H54 (cell line): Measurements from ENCODE around the gene DLG2.

Experiments used
- DNase-seq: peaks from one replicate; pipeline ENCODE4 v3.0.0; 2011; ENCODE audit warnings: low spot score, mixed read lengths; ENCODE audit not compliant: insufficient read length
- FAIRE-seq: peaks from 3 replicates; lab custom pipeline; 2011; peaks lifted over from hg19 to GRCh38; lab: Jason Lieb, UNC
- POLR2A ChIP-seq: IDR thresholded peaks from 2 replicates; pipeline ENCODE4 v1.6.1; 2011; ENCODE audit warnings: low read depth, mild to moderate bottlenecking, low read length

Gene DLG2

GRCh38 chr11:84129961-84130576 is 1497.1 kb downstream of the DLG2 start:
- no peak for FAIRE-seq
- DNase-seq: no peak
- TF ChIP-seq POLR2A: no peak

GRCh38 chr11:84128840-84129239 is 1498.3 kb downstream of the DLG2 start:
- no peak for TF ChIP-seq POLR2A
- DNase-seq (no peak), FAIRE-seq (no peak)

GRCh38 chr11:84117394-84117793 is 1509.8 kb downstream of the DLG2 start:
- FAIRE-seq (no peak), DNase-seq (no peak)
- no peak for TF ChIP-seq POLR2A

GRCh38 chr11:84106541-84106940 is 1520.6 kb downstream of the DLG2 start:
- FAIRE-seq: no peak
- DNase-seq: no peak
- TF ChIP-seq POLR2A: no peak

- DNase-seq (no peak), FAIRE-seq (no peak)
- TF ChIP-seq POLR2A: no peak
Measured at GRCh38 chr11:84105148-84105547, 1522.0 kb downstream of the DLG2 start.

GRCh38 chr11:84103096-84103495 is 1524.0 kb downstream of the DLG2 start:
- TF ChIP-seq POLR2A: no peak
- DNase-seq: no peak
- FAIRE-seq: no peak

- TF ChIP-seq POLR2A: no peak
- no peak for FAIRE-seq
- DNase-seq: no peak
Measured at GRCh38 chr11:84097186-84097585, 1530.0 kb downstream of the DLG2 start.

- no peak for TF ChIP-seq POLR2A
- no peak for DNase-seq
- no peak for FAIRE-seq
Measured at GRCh38 chr11:84091212-84091986, 1535.7 kb downstream of the DLG2 start.

- TF ChIP-seq POLR2A: no peak
- FAIRE-seq: peak; percentile 27
- no peak for DNase-seq
Measured at GRCh38 chr11:84089072-84090057, 1537.8 kb downstream of the DLG2 start.

- no peak for DNase-seq
- no peak for TF ChIP-seq POLR2A
- no peak for FAIRE-seq
Measured at GRCh38 chr11:84071851-84072250, 1555.3 kb downstream of the DLG2 start.

- DNase-seq: no peak
- no peak for TF ChIP-seq POLR2A
- FAIRE-seq: no peak
Measured at GRCh38 chr11:84069048-84069447, 1558.1 kb downstream of the DLG2 start.

GRCh38 chr11:84061726-84062125 is 1565.4 kb downstream of the DLG2 start:
- TF ChIP-seq POLR2A: no peak
- DNase-seq (no peak), FAIRE-seq (no peak)

GRCh38 chr11:84056653-84057376 is 1570.3 kb downstream of the DLG2 start:
- no peak for FAIRE-seq
- DNase-seq: no peak
- TF ChIP-seq POLR2A: no peak
